Activated CD8-positive, alpha-beta T cell treated with anti-CD3 and anti-CD28 coated beads for 36 hours (primary cell): ENCODE data around the gene DMRTB1. TPM values are rescaled to one million over a fixed set of nuclear protein-coding genes. Genes with fewer than 3 reads are reported as not detected.

Experiments used
- ATAC-seq: fragments of 200-7000 bp; cut with Tn5 transposase; one replicate; pipeline ENCODE4 v1.10.0; 2021; ENCODE audit warnings: mild to moderate bottlenecking, moderate library complexity
- CTCF ChIA-PET: fragments of 350-600 bp; sonication (Branson Sonifier 250); formaldehyde crosslinking; loops from one replicate; lab custom pipeline; 2021; ENCODE audit warnings: antibody characterized with exemption; lab: Charles Lee
- POLR2A ChIA-PET: fragments of 350-600 bp; sonication (Branson Sonifier 250); formaldehyde crosslinking; loops from one replicate; lab custom pipeline; 2021; ENCODE audit warnings: antibody characterized with exemption; lab: Charles Lee
- DNase-seq: peaks from one replicate; pipeline ENCODE4 v3.0.0-alpha.2; 2020
- H3K27ac Mint-ChIP-seq: one replicate; pipeline ENCODE4 v1.8.0; 2021; ENCODE audit warnings: mild to moderate bottlenecking, mixed read lengths
- H3K27me3 Mint-ChIP-seq: one replicate; pipeline ENCODE4 v1.8.0; 2021; ENCODE audit warnings: mixed read lengths
- H3K36me3 Mint-ChIP-seq: one replicate; pipeline ENCODE4 v1.8.0; 2021; ENCODE audit warnings: low read depth, mixed read lengths
- H3K4me1 Mint-ChIP-seq: one replicate; pipeline ENCODE4 v1.8.0; 2021; ENCODE audit warnings: low read depth, mixed read lengths
- H3K4me3 Mint-ChIP-seq: one replicate; pipeline ENCODE4 v1.8.0; 2021; ENCODE audit warnings: mild to moderate bottlenecking, moderate library complexity, mixed read lengths
- H3K9me3 Mint-ChIP-seq: one replicate; pipeline ENCODE4 v1.8.0; 2021; ENCODE audit warnings: mixed read lengths
- CTCF ChIP-seq: fragments of 200-600 bp; IDR thresholded peaks from one replicate; pipeline ENCODE4 v1.8.0; 2022; ENCODE audit warnings: antibody characterized with exemption, mild to moderate bottlenecking
- intact Hi-C: fragments of 100-400 bp; cut with micrococcal nuclease; formaldehyde crosslinking; loops from one replicate; pipeline ENCODE4 v1.10.0; 2022
- total RNA-seq, 2 experiments: library from RNA; stranded (reverse); gene quantifications; one replicate each; pipeline ENCODE4 v1.2.3, GENCODE V29; 2021

DMRTB1 gene
- total RNA-seq, 2 experiments from 2014 or later, result not detected

- H3K36me3 Mint-ChIP-seq, result no peaks in the 10 kb centered on the region
- CTCF ChIA-PET, result interaction anchor here (1.2 kb wide), 1 partner anchor 68 kb away, joined by 3 read pairs; no protein-coding TSS in a partner anchor
Observed at GRCh38 chr1:53461323-53462044, 2.3 kb downstream of the DMRTB1 start.

GRCh38 chr1:53462193-53462592, 3.0 kb downstream of the DMRTB1 start:
- ATAC-seq, result no peak

More at GRCh38 chr1:53461323-53462044, 2.3 kb downstream of the DMRTB1 start:
- no peak overlapping the region for H3K4me3 Mint-ChIP-seq
- peaks cover 3% of the 10 kb centered on the region for H3K4me1 Mint-ChIP-seq
- H3K27me3 Mint-ChIP-seq, result no peaks in the 10 kb centered on the region
- intact Hi-C loops, result no loop called here
- DNase-seq (no peak), ATAC-seq (no peak)
- TF ChIP-seq CTCF, result no peak
- POLR2A ChIA-PET, result no interaction called here
- no peaks in the 10 kb centered on the region for H3K9me3 Mint-ChIP-seq
- H3K27ac Mint-ChIP-seq, result no peak overlapping the region

GRCh38 chr1:53462769-53463501, 3.7 kb downstream of the DMRTB1 start:
- Mint-ChIP-seq H3K4me3 (no peak overlapping the region), H3K9me3 (no peaks in the 10 kb centered on the region), H3K27ac (no peak overlapping the region), H3K36me3 (no peaks in the 10 kb centered on the region), H3K27me3 (no peaks in the 10 kb centered on the region), H3K4me1 (peaks cover 3% of the 10 kb centered on the region)
- CTCF ChIA-PET, result interaction anchor here (0.8 to 0.9 kb wide), 2 partner anchors 13 to 18 kb away, joined by 3 read pairs; no protein-coding TSS in a partner anchor
- POLR2A ChIA-PET, result no interaction called here
- intact Hi-C loops, result no loop called here
- TF ChIP-seq CTCF, result no peak
- ATAC-seq (no peak), DNase-seq (no peak)

More at GRCh38 chr1:53462193-53462592, 3.0 kb downstream of the DMRTB1 start:
- no peak overlapping the region for H3K4me3 Mint-ChIP-seq
- DNase-seq, result no peak
- TF ChIP-seq CTCF, result no peak
- POLR2A ChIA-PET, result no interaction called here
- H3K27ac Mint-ChIP-seq, result no peak overlapping the region
- H3K27me3 Mint-ChIP-seq, result no peaks in the 10 kb centered on the region
- no peaks in the 10 kb centered on the region for H3K36me3 Mint-ChIP-seq
- CTCF ChIA-PET, result interaction anchor here (0.8 kb wide), 1 partner anchor 18 kb away, joined by 3 read pairs; no protein-coding TSS in a partner anchor
- peaks cover 3% of the 10 kb centered on the region for H3K4me1 Mint-ChIP-seq
- H3K9me3 Mint-ChIP-seq, result no peaks in the 10 kb centered on the region
- intact Hi-C loops, result no loop called here

- CTCF ChIA-PET, result interaction anchor here (1.4 to 1.8 kb wide), 2 partner anchors 14 to 20 kb away, joined by 3 to 8 read pairs; no protein-coding TSS in a partner anchor
- H3K27me3 Mint-ChIP-seq, result no peaks in the 10 kb centered on the region
- no peaks in the 10 kb centered on the region for H3K36me3 Mint-ChIP-seq
- H3K4me3 Mint-ChIP-seq, result no peak overlapping the region
- no peak for TF ChIP-seq CTCF
- ATAC-seq (no peak), DNase-seq (no peak)
- peaks cover 3% of the 10 kb centered on the region for H3K4me1 Mint-ChIP-seq
- no peaks in the 10 kb centered on the region for H3K9me3 Mint-ChIP-seq
- H3K27ac Mint-ChIP-seq, result no peak overlapping the region
- POLR2A ChIA-PET, result interaction anchor here (2.2 kb wide), 1 partner anchor 11 kb away, joined by 4 read pairs; no protein-coding TSS in a partner anchor
- intact Hi-C loops, result no loop called here
Observed at GRCh38 chr1:53463961-53464899, 5.0 kb downstream of the DMRTB1 start.
